H1 (cell line): Measurements from ENCODE around the gene SNX13. TPM values are rescaled to one million over a fixed set of nuclear protein-coding genes. Genes with fewer than 3 reads are reported as not detected.

Experiments used
- BRCA1 ChIP-seq: IDR thresholded peaks from 2 replicates; pipeline ENCODE4 v1.6.1; 2012; ENCODE audit warnings: low read depth, low read length, improper control_type of control experiment
- HDAC6 ChIP-seq: IDR thresholded peaks from one replicate; pipeline ENCODE4 v1.7.1; 2012; ENCODE audit warnings: low read depth, mild to moderate bottlenecking, inconsistent platforms, low read length, moderate library complexity
- polyA plus RNA-seq, 7 experiments: library from polyadenylated mRNA; depleted of rRNA in 3 of 7; stranded (reverse) in 5 of 7; unstranded in 2 of 7; fragments of >200 nt in 5 of 7; fragments of 200-250 nt in 2 of 7; gene quantifications; 1 replicate in 5 of 7; 2 replicates in 1 of 7; 4 replicates in 1 of 7; pipeline versions ENCODE4 v1.2.1 to v1.2.3, GENCODE V29; 2011 to 2013; ENCODE audit warnings: missing spikeins in 2 of 7, mixed read lengths in 2 of 7
- total RNA-seq: library from RNA; stranded (reverse); fragmentation: NEBNext Ultra II Directional; extraction: Animal tissue kit (Norgen Biotek cat#: 25700); gene quantifications from 2 replicates; pipeline ENCODE4 v1.2.1, GENCODE V29; 2021

Gene SNX13
- total and polyA plus RNA-seq, 2 of the 8 experiments (the other 6 are each of a cell fraction or from before 2014, with no cell fraction given), result 5.5 to 27.4 TPM

- TF ChIP-seq BRCA1 (no peak), HDAC6 (no peak)
Measured at GRCh38 chr7:17782216-17782549, 158.1 kb downstream of the SNX13 start (continued).
